ENCODE results near the gene CCDC91. TPM values are rescaled to one million over a fixed set of nuclear protein-coding genes. Genes with fewer than 3 reads are reported as not detected.

CCDC91 gene
- polyA plus RNA-seq, 2 of the 4 experiments (the other 2 are of a cell fraction) = 26.0 to 48.1 TPM

DNA sequence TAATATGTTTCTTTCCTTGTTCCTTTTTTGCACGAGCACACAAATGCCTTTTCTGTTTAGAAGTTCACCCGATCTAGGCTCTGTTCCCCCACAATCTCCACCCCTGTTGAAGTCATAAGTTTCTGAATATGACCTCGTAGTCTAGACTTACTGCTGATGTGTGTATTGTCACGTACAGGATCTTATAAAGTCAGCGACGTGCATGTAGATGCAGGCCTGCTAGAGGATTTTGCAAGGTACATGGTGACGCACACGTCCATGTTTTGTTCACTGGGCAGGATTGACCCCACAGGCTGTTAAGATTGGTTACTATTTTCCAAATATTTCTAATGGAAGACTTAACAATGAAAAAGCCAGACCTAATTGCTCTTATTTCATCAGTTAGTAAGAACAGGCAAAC, 46.2 kb upstream of the CCDC91 start:
- ChIA-PET POLR2A (no interaction called here), CTCF (no interaction called here)
- H3K4me1 ChIP-seq = peaks cover 6% of the 10 kb centered on the region; the same call in 1 of the 3 replicates
- no peak overlapping the region for H3K4me2 ChIP-seq
- TF ChIP-seq HEYL (CRISPR knock-in tag; IDR thresholded peaks at IDR 0.05) = no peak
- no peak for TF ChIP-seq TP53 (CRISPR knock-in tag; IDR thresholded peaks at IDR 0.05)
- no peak for TF ChIP-seq HDAC2 (IDR thresholded peaks at IDR 0.05)
- TF ChIP-seq RFX5 (IDR thresholded peaks at IDR 0.05) = no peak
- TF ChIP-seq NPAS2 (CRISPR knock-in tag; IDR thresholded peaks at IDR 0.05; ENCODE audit: borderline replicate concordance) = no peak
- TF ChIP-seq KDM5A (IDR thresholded peaks at IDR 0.05) = no peak
- no peak for TF ChIP-seq JUNB (IDR thresholded peaks at IDR 0.05)
- no peak for TF ChIP-seq FOXS1 (CRISPR knock-in tag; IDR thresholded peaks at IDR 0.05)
- TF ChIP-seq, protein P1, sequence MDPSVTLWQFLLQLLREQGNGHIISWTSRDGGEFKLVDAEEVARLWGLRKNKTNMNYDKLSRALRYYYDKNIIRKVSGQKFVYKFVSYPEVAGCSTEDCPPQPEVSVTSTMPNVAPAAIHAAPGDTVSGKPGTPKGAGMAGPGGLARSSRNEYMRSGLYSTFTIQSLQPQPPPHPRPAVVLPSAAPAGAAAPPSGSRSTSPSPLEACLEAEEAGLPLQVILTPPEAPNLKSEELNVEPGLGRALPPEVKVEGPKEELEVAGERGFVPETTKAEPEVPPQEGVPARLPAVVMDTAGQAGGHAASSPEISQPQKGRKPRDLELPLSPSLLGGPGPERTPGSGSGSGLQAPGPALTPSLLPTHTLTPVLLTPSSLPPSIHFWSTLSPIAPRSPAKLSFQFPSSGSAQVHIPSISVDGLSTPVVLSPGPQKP (IDR thresholded peaks at IDR 0.05; ENCODE audit: low read depth, low read length) = no peak
- TF ChIP-seq POLR2A (IDR thresholded peaks at IDR 0.05; ENCODE audit: low read length) = no peak
- TF ChIP-seq, protein P2, sequence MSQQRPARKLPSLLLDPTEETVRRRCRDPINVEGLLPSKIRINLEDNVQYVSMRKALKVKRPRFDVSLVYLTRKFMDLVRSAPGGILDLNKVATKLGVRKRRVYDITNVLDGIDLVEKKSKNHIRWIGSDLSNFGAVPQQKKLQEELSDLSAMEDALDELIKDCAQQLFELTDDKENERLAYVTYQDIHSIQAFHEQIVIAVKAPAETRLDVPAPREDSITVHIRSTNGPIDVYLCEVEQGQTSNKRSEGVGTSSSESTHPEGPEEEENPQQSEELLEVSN (IDR thresholded peaks at IDR 0.05; ENCODE audit: borderline replicate concordance, low read depth) = no peak
- TF ChIP-seq GATA3 (IDR thresholded peaks at IDR 0.05; ENCODE audit: borderline replicate concordance) = no peak
- TF ChIP-seq JUN (IDR thresholded peaks at IDR 0.05) = no peak
- TF ChIP-seq POLR2AphosphoS2 (conservative IDR thresholded peaks at IDR 0.05; ENCODE audit: low read length) = no peak
- TF ChIP-seq, protein P3, sequence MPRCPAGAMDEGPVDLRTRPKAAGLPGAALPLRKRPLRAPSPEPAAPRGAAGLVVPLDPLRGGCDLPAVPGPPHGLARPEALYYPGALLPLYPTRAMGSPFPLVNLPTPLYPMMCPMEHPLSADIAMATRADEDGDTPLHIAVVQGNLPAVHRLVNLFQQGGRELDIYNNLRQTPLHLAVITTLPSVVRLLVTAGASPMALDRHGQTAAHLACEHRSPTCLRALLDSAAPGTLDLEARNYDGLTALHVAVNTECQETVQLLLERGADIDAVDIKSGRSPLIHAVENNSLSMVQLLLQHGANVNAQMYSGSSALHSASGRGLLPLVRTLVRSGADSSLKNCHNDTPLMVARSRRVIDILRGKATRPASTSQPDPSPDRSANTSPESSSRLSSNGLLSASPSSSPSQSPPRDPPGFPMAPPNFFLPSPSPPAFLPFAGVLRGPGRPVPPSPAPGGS (IDR thresholded peaks at IDR 0.05) = no peak
- TF ChIP-seq NR3C1 (IDR thresholded peaks at IDR 0.05) = no peak
- TF ChIP-seq BHLHE40 (IDR thresholded peaks at IDR 0.05; ENCODE audit: low read depth, low read length) = no peak
- TF ChIP-seq, protein P4, sequence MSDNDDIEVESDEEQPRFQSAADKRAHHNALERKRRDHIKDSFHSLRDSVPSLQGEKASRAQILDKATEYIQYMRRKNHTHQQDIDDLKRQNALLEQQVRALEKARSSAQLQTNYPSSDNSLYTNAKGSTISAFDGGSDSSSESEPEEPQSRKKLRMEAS (IDR thresholded peaks at IDR 0.05) = no peak
- no peak for TF ChIP-seq FOSB (CRISPR knock-in tag; IDR thresholded peaks at IDR 0.05)
- no peak for TF ChIP-seq SREBF2 (IDR thresholded peaks at IDR 0.05)
- FAIRE-seq = no peak
- H3K4me3 ChIP-seq = no peak overlapping the region
- H3K9me3 ChIP-seq = no peaks in the 10 kb centered on the region
- 75% methylated on average over 8 of the region's 8 CpGs for WGBS (ENCODE audit: missing lambda C conversion rate)
- DNase-seq (ENCODE audit: low read depth in 1 of 2, low spot score in 1 of 2) = no peak
- ATAC-seq = no peak
- H3K27ac ChIP-seq = no peak overlapping the region

DNA sequence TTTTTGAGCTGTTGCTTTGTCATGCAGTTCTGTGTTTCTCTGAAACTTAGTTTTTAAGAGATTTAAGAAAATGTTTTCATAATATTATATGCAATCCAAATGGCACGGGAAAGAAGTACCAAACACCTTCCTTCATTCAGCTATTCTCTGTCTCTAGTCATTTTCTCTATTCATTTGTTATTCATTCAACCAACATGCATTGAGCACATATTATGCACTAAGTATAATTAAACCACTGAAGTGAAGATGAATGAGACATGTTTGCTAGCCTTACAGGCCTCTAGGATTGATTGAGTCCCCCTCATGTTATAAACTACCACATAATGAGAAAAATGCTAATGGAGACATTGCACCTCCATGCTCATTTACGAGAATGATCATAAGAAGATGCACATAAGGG, 45.7 kb upstream of the CCDC91 start:
- Histone ChIP-seq H3K4me3 (no peak overlapping the region), H3K4me2 (no peak overlapping the region), H3K27ac (no peak overlapping the region), H3K4me1 (peaks cover 6% of the 10 kb centered on the region; the same call in 1 of the 3 replicates), H3K9me3 (no peaks in the 10 kb centered on the region)
- ATAC-seq (no peak), DNase-seq (ENCODE audit: low read depth in 1 of 2, low spot score in 1 of 2) (no peak), FAIRE-seq (no peak)
- WGBS (ENCODE audit: missing lambda C conversion rate) = 82% methylated on average over 2 of the region's 2 CpGs
- POLR2A ChIA-PET = no interaction called here
- TF ChIP-seq RCOR1 (IDR thresholded peaks at IDR 0.05; ENCODE audit: low read depth, low read length) (no peak), CBX2 (IDR thresholded peaks at IDR 0.05; ENCODE audit: borderline replicate concordance, low read depth) (no peak), EHF (CRISPR knock-in tag; IDR thresholded peaks at IDR 0.05) (no peak), NR3C1 (IDR thresholded peaks at IDR 0.05) (no peak), POLR2AphosphoS2 (conservative IDR thresholded peaks at IDR 0.05; ENCODE audit: low read length) (no peak), FOSL2 (IDR thresholded peaks at IDR 0.05) (no peak), FOSL2 (CRISPR knock-in tag; IDR thresholded peaks at IDR 0.05) (no peak)
- TF ChIP-seq, protein P5, sequence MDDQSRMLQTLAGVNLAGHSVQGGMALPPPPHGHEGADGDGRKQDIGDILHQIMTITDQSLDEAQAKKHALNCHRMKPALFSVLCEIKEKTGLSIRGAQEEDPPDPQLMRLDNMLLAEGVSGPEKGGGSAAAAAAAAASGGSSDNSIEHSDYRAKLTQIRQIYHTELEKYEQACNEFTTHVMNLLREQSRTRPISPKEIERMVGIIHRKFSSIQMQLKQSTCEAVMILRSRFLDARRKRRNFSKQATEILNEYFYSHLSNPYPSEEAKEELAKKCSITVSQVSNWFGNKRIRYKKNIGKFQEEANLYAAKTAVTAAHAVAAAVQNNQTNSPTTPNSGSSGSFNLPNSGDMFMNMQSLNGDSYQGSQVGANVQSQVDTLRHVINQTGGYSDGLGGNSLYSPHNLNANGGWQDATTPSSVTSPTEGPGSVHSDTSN (IDR thresholded peaks at IDR 0.05) = no peak
- CTCF ChIA-PET = interaction anchor here (0.7 kb wide), 1 partner anchor 32 kb away, joined by 3 read pairs; no protein-coding TSS in a partner anchor

All from A549 (cell line).